ENCODE results near the gene PALB2.

The PALB2 gene

GRCh38 chr16:23581764-23582163, 59.3 kb downstream of the PALB2 start:
- no peak for DNase-seq (ENCODE audit: low spot score)

GRCh38 chr16:23580391-23580790, 60.7 kb downstream of the PALB2 start:
- DNase-seq (ENCODE audit: low spot score) = no peak

- no peak for DNase-seq (ENCODE audit: low spot score)
Observed at GRCh38 chr16:23579371-23579770, 61.7 kb downstream of the PALB2 start.

GRCh38 chr16:23578101-23578830, 62.8 kb downstream of the PALB2 start:
- no peak for DNase-seq (ENCODE audit: low spot score)

- no peak for DNase-seq (ENCODE audit: low spot score)
Observed at GRCh38 chr16:23577493-23577892, 63.6 kb downstream of the PALB2 start.

GRCh38 chr16:23575834-23576233, 65.3 kb downstream of the PALB2 start:
- no peak for DNase-seq (ENCODE audit: low spot score)

- no peak for DNase-seq (ENCODE audit: low spot score)
Observed at GRCh38 chr16:23573817-23574216, 67.3 kb downstream of the PALB2 start.

GRCh38 chr16:23572394-23572793, 68.7 kb downstream of the PALB2 start:
- DNase-seq (ENCODE audit: low spot score) = no peak

- no peak for DNase-seq (ENCODE audit: low spot score)
Observed at GRCh38 chr16:23571895-23572294, 69.2 kb downstream of the PALB2 start.

GRCh38 chr16:23570992-23571632, 70.0 kb downstream of the PALB2 start:
- no peak for DNase-seq (ENCODE audit: low spot score)

GRCh38 chr16:23567602-23568001, 73.5 kb downstream of the PALB2 start:
- no peak for DNase-seq (ENCODE audit: low spot score)

- DNase-seq (ENCODE audit: low spot score) = no peak
Observed at GRCh38 chr16:23566724-23567123, 74.4 kb downstream of the PALB2 start.

- DNase-seq (ENCODE audit: low spot score) = no peak
Observed at GRCh38 chr16:23564575-23565363, 76.3 kb downstream of the PALB2 start.

- DNase-seq (ENCODE audit: low spot score) = no peak
Observed at GRCh38 chr16:23563186-23563585, 77.9 kb downstream of the PALB2 start.

GRCh38 chr16:23562505-23562904, 78.6 kb downstream of the PALB2 start:
- no peak for DNase-seq (ENCODE audit: low spot score)

- DNase-seq (ENCODE audit: low spot score) = no peak
Observed at GRCh38 chr16:23561586-23561985, 79.5 kb downstream of the PALB2 start.

GRCh38 chr16:23557779-23558702, 83.1 kb downstream of the PALB2 start:
- DNase-seq (ENCODE audit: low spot score) = peak; percentile 59

- DNase-seq (ENCODE audit: low spot score) = peak; percentile 99
Observed at GRCh38 chr16:23556881-23557778, 84.0 kb downstream of the PALB2 start, which contains the start of the genes EARS2 and UBFD1. EARS2 (minus strand) TSS chr16:23557350; CDS start chr16:23557343, 7 bp downstream. UBFD1 (plus strand) TSS chr16:23557727; CDS start chr16:23557743, 16 bp downstream.

GRCh38 chr16:23554536-23554935, 86.6 kb downstream of the PALB2 start:
- DNase-seq (ENCODE audit: low spot score) = no peak

Data from hematopoietic multipotent progenitor cell treated with erythropoietin and hydrocortisone succinate and interleukin-3 and kit ligand, for 17 days (in vitro differentiated cells).